ENCODE results near the gene SNAPC2. TPM values are rescaled to one million over a fixed set of nuclear protein-coding genes. Genes with fewer than 3 reads are reported as not detected.

Gene SNAPC2
- total and polyA plus RNA-seq, 2 donors from 2014 or later = 18.4 to 24.3 TPM

DNA sequence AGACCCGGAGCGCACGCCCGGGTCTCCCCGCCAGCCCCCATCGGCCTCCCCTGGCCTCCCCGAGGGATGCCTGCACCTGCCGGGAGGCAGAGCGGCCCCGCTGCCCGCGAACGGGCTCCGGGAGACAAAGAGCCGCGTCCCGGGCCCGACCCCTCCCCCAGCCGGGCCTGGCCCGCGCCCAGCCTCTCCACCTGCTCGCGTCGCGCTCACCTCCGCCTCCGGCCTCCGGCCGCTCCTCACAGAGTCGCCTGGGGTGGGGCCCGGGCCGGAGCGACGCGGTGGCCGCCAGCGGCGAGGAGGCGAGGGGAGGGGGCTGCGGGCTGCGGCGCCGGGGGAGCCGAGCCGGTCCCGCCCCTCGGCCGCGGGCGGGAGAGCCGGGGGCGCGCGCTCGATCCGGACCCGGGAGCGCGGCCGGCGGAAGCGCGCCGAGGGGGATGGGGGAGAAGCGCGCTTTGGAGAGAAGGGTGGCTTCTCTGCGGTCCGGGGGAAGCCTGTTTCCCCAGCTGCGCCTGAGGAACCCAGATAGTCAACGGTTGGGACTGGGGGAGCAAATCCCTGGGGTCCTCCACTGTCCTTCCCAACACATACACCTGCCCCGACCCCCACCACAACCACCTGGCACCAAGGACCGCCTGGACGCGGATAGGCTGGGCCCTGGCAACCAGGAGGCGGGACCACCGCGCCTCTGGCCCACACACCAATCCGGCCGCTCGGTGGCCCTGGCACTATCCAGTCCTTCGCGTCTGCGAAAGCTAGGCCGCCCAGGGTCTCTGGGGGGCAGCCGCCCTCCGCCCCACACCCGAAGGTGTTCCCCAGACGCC lies 45.9 kb upstream of the SNAPC2 start, which contains the start of gene PRR36:
Gene PRR36 (minus strand): TSS at position 315 of the 821 bp plus-strand sequence. CDS start 701 bp downstream, outside the sequence.
- Histone ChIP-seq H3K27ac (ENCODE audit: low read depth in 2 of 2, low read length in 2 of 2) (no peak within 1 kb of the TSS), H3K9me3 (ENCODE audit: control insufficient read depth in 2 of 3, insufficient read depth in 1 of 3, low read length in 3 of 3) (no peaks in the 10 kb centered on the region), H3K4me3 (ENCODE audit: low read length in 3 of 3) (peak within 1 kb of the TSS; percentile 31 to 62 (median 50)), H3K27me3 (ENCODE audit: control insufficient read depth, insufficient read depth, low read length) (no peaks in the 10 kb centered on the region), H3K9ac (ENCODE audit: low read length in 3 of 3) (peak within 1 kb of the TSS in 1 of 3 donors; percentile 42), H3K4me1 (ENCODE audit: control insufficient read depth in 2 of 3, insufficient read depth in 2 of 3, low read depth in 1 of 3, low read length in 3 of 3) (peaks cover 0 to 5% (median 0%) of the 10 kb centered on the region in 3 donors), H3K36me3 (ENCODE audit: control insufficient read depth in 2 of 3, insufficient read depth in 3 of 3, low read length in 3 of 3) (no peaks in the 10 kb centered on the region)
- TF ChIP-seq, protein P1, sequence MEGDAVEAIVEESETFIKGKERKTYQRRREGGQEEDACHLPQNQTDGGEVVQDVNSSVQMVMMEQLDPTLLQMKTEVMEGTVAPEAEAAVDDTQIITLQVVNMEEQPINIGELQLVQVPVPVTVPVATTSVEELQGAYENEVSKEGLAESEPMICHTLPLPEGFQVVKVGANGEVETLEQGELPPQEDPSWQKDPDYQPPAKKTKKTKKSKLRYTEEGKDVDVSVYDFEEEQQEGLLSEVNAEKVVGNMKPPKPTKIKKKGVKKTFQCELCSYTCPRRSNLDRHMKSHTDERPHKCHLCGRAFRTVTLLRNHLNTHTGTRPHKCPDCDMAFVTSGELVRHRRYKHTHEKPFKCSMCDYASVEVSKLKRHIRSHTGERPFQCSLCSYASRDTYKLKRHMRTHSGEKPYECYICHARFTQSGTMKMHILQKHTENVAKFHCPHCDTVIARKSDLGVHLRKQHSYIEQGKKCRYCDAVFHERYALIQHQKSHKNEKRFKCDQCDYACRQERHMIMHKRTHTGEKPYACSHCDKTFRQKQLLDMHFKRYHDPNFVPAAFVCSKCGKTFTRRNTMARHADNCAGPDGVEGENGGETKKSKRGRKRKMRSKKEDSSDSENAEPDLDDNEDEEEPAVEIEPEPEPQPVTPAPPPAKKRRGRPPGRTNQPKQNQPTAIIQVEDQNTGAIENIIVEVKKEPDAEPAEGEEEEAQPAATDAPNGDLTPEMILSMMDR (IDR thresholded peaks at IDR 0.05; ENCODE audit: borderline replicate concordance, extremely low read depth, insufficient read depth) = no peak
- FAIRE-seq = no peak
- peak; percentile 89 to 94 (median 92) for DNase-seq
- intact Hi-C loops (cut with DNase I) = no loop called here

DNA sequence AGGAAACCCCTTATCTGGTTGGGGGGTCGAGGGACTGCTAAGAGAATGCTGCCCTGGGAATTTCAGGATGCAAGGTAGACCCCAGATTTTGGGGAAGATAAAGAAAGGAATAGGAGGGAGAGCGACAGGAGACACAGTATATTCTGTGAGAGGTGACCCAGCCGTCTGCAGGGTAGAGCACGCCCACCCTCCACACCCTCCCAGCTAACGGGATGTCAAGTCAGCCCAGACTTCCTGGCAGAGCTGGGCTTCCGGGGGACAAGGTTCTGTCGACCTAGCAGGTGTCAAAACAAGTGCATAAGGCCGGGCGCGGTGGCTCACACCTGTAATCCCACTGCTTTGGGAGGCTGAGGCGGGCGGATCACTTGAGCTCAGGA lies 45.3 kb upstream of the SNAPC2 start:
- intact Hi-C loops (cut with DNase I) = no loop called here
- Histone ChIP-seq H3K4me3 (ENCODE audit: low read length in 3 of 3) (peak overlapping the region; percentile 23 to 62 (median 50)), H3K9me3 (ENCODE audit: control insufficient read depth in 2 of 3, insufficient read depth in 1 of 3, low read length in 3 of 3) (no peaks in the 10 kb centered on the region), H3K27ac (ENCODE audit: low read depth in 2 of 2, low read length in 2 of 2) (no peak overlapping the region), H3K9ac (ENCODE audit: low read length in 3 of 3) (no peak overlapping the region), H3K4me1 (ENCODE audit: control insufficient read depth in 2 of 3, insufficient read depth in 2 of 3, low read depth in 1 of 3, low read length in 3 of 3) (peaks cover 0 to 5% (median 0%) of the 10 kb centered on the region in 3 donors), H3K27me3 (ENCODE audit: control insufficient read depth, insufficient read depth, low read length) (no peaks in the 10 kb centered on the region), H3K36me3 (ENCODE audit: control insufficient read depth in 2 of 3, insufficient read depth in 3 of 3, low read length in 3 of 3) (no peaks in the 10 kb centered on the region)
- TF ChIP-seq, protein P1 (IDR thresholded peaks at IDR 0.05; ENCODE audit: borderline replicate concordance, extremely low read depth, insufficient read depth) = no peak
- DNase-seq = peak in 1 of 5 donors; percentile 69
- no peak for FAIRE-seq

DNA sequence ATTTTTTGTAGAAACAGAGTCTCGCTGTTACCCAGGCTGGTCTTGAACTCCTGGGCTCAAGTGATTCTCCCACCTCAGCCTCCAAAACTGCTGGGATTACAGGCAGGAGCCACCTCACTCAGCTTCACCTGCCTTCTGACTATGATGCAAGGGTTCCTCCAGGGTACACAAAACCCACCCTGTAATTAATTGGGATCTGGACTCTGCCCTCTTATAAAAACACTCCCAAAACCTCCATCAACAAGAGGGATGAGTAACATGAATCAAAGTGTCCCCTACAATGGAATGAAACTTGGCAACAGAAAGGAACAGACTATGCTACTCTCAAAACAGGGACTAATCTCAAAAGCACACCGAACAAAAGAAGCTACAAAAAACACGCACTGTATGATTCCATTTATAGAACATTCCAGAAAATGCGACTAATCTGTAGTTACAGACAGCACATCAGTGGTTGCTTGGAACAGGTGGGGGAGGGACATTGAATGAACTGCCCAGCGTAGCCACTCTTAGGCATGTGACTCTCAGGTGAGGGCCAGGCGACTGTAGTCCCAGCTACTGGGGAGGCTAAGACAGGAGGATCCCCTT lies 42.8 kb upstream of the SNAPC2 start:
- H3K36me3 ChIP-seq (ENCODE audit: control insufficient read depth in 2 of 3, insufficient read depth in 3 of 3, low read length in 3 of 3) = no peaks in the 10 kb centered on the region
- no peaks in the 10 kb centered on the region for H3K27me3 ChIP-seq (ENCODE audit: control insufficient read depth, insufficient read depth, low read length)
- intact Hi-C loops (cut with DNase I) = no loop called here
- no peak overlapping the region for H3K4me3 ChIP-seq (ENCODE audit: low read length in 3 of 3)
- no peak overlapping the region for H3K9ac ChIP-seq (ENCODE audit: low read length in 3 of 3)
- no peak for FAIRE-seq
- no peak for DNase-seq
- no peaks in the 10 kb centered on the region for H3K4me1 ChIP-seq (ENCODE audit: control insufficient read depth in 2 of 3, insufficient read depth in 2 of 3, low read depth in 1 of 3, low read length in 3 of 3)
- no peaks in the 10 kb centered on the region for H3K9me3 ChIP-seq (ENCODE audit: control insufficient read depth in 2 of 3, insufficient read depth in 1 of 3, low read length in 3 of 3)
- H3K27ac ChIP-seq (ENCODE audit: low read depth in 2 of 2, low read length in 2 of 2) = no peak overlapping the region
- TF ChIP-seq, protein P1 (IDR thresholded peaks at IDR 0.05; ENCODE audit: borderline replicate concordance, extremely low read depth, insufficient read depth) = no peak

Data from kidney (tissue), 14 donors.